Measurements from ENCODE around the gene DNAH6.

Gene DNAH6

GRCh38 chr2:84613082-84613481, 96.8 kb downstream of the DNAH6 start:
- DNase-seq (ENCODE audit: insufficient read length, low spot score) = no peak
- FAIRE-seq = no peak

GRCh38 chr2:84619794-84620371, 103.6 kb downstream of the DNAH6 start:
- DNase-seq (ENCODE audit: insufficient read length, low spot score) (no peak), FAIRE-seq (peak; percentile 28)

GRCh38 chr2:84628486-84628885, 112.2 kb downstream of the DNAH6 start:
- FAIRE-seq (no peak), DNase-seq (ENCODE audit: insufficient read length, low spot score) (no peak)

- FAIRE-seq (no peak), DNase-seq (ENCODE audit: insufficient read length, low spot score) (no peak)
These were observed 113.3 kb downstream of the DNAH6 start for GRCh38 chr2:84629550-84629949.

- DNase-seq (ENCODE audit: insufficient read length, low spot score) (peak; percentile 5), FAIRE-seq (no peak)
These were observed 114.7 kb downstream of the DNAH6 start for GRCh38 chr2:84631047-84631446.

GRCh38 chr2:84631985-84632384, 115.7 kb downstream of the DNAH6 start:
- FAIRE-seq (no peak), DNase-seq (ENCODE audit: insufficient read length, low spot score) (no peak)

- DNase-seq (ENCODE audit: insufficient read length, low spot score) (no peak), FAIRE-seq (no peak)
These were observed 120.0 kb downstream of the DNAH6 start for GRCh38 chr2:84636080-84636971.

GRCh38 chr2:84639751-84640150, 123.5 kb downstream of the DNAH6 start:
- FAIRE-seq (no peak), DNase-seq (ENCODE audit: insufficient read length, low spot score) (no peak)

- DNase-seq (ENCODE audit: insufficient read length, low spot score) (no peak), FAIRE-seq (no peak)
These were observed 124.1 kb downstream of the DNAH6 start for GRCh38 chr2:84640411-84640810.

GRCh38 chr2:84641021-84641420, 124.7 kb downstream of the DNAH6 start:
- no peak for FAIRE-seq
- no peak for DNase-seq (ENCODE audit: insufficient read length, low spot score)

GRCh38 chr2:84643991-84644390, 127.7 kb downstream of the DNAH6 start:
- no peak for DNase-seq (ENCODE audit: insufficient read length, low spot score)

GRCh38 chr2:84646514-84646913, 130.2 kb downstream of the DNAH6 start:
- DNase-seq (ENCODE audit: insufficient read length, low spot score) (no peak), FAIRE-seq (no peak)

More at GRCh38 chr2:84643991-84644390, 127.7 kb downstream of the DNAH6 start:
- no peak for FAIRE-seq

- no peak for DNase-seq (ENCODE audit: insufficient read length, low spot score)
- no peak for FAIRE-seq
These were observed 131.0 kb downstream of the DNAH6 start for GRCh38 chr2:84647267-84647666.

GRCh38 chr2:84649058-84649457, 132.8 kb downstream of the DNAH6 start:
- FAIRE-seq = no peak
- no peak for DNase-seq (ENCODE audit: insufficient read length, low spot score)

- FAIRE-seq = no peak
- no peak for DNase-seq (ENCODE audit: insufficient read length, low spot score)
These were observed 133.3 kb downstream of the DNAH6 start for GRCh38 chr2:84649487-84650142.

GRCh38 chr2:84652431-84652830, 136.1 kb downstream of the DNAH6 start:
- FAIRE-seq (no peak), DNase-seq (ENCODE audit: insufficient read length, low spot score) (no peak)

- FAIRE-seq = no peak
These were observed 137.0 kb downstream of the DNAH6 start for GRCh38 chr2:84653302-84653701.

GRCh38 chr2:84654414-84654813, 138.1 kb downstream of the DNAH6 start:
- no peak for FAIRE-seq
- DNase-seq (ENCODE audit: insufficient read length, low spot score) = no peak

More at GRCh38 chr2:84653302-84653701, 137.0 kb downstream of the DNAH6 start:
- no peak for DNase-seq (ENCODE audit: insufficient read length, low spot score)

- FAIRE-seq (no peak), DNase-seq (ENCODE audit: insufficient read length, low spot score) (no peak)
These were observed 152.8 kb downstream of the DNAH6 start for GRCh38 chr2:84669122-84669521.

- no peak for DNase-seq (ENCODE audit: insufficient read length, low spot score)
- no peak for FAIRE-seq
These were observed 157.8 kb downstream of the DNAH6 start for GRCh38 chr2:84674099-84674498.

GRCh38 chr2:84674586-84674985, 158.3 kb downstream of the DNAH6 start:
- DNase-seq (ENCODE audit: insufficient read length, low spot score) (no peak), FAIRE-seq (no peak)

GRCh38 chr2:84676295-84676694, 160.0 kb downstream of the DNAH6 start:
- FAIRE-seq = no peak
- DNase-seq (ENCODE audit: insufficient read length, low spot score) = no peak

Measured in GM19239 (cell line).